NCI-H2227 (cell line): ENCODE measurements around the gene GAD1.

Experiments
- DNase-seq: peaks from one replicate; lab custom pipeline; 2025; ENCODE audit not compliant: unreplicated experiment; lab: John Stamatoyannopoulos, UW

GAD1 gene

DNA sequence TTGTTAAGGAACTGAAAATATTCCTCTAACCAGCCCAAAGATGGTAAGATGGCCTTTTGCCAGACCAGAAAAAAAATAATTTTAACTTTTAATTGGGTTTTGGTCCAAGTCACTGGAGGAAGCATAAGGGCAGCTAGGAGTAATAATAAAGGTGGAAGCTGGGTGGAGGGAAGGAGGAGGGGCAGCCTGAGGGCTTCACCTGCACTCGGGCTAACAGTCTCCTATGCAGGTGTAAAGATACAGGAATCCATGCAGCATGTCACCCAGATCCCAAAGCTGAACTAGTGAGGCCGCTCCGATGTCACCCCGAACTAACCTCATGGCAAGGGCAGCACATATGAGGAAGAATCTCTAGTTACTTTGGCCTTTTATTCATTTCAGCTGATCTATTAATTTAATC lies 75.2 kb downstream of the GAD1 start:
- no peak for DNase-seq

DNA sequence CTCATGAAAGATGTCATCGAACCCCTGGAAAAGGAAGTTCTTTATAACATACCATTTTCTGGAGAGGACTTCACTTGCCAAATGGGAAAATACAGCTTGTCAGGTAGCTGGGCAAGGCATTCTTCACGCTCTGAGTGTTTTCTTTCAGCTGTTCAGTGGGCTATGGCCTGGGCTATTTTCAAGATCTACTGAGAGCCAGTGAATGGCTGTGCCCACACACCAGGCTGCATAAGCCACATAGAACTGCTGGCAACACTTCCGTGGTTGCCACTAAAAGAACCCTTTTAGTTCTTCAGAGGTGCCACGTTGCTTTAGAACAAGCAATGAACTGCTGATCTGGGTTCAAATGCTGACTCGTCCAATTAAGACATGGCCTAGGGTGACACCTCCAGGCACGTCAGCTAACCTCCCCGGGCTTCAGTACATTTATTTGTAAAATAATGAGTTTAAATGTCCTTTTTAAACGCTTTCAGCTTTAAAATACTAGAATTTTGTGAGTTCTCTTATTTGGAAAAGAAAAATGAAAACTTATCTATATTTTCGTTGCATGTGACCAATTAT lies 75.8 kb downstream of the GAD1 start:
- DNase-seq, result no peak

DNA sequence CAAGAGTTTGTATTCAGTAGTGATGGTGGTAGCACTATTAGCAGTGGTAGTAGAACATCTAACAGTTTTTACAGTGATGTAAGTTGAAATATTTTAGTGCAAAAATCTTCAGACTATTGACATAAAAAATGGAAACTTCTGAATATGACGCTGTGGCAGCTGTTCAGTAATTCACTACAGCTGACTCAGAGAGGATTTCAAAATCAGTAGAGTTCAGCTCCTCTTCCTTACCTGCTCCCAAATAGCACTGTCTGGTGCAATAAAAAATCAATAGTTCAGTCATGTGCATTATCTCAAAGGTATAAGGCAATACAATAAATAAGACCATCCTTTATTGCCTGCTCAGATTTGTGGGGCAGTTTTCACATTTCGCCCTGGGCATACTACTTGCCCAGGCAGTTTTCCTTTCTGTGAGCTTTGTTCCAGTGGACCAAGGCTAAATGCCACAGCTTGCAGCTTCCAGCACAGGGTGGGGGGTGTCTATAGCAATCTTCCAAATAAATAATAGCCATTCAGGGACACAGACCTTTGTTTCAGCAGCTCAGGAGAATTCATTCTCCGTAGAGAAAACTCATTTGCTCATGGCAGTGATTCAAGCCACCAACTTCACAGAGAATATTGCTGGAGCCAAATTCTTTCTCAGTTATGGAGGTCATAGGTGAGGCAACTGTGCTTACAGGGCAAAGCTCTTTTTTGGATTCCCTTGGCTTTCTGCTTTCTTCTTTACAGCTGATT lies 78.5 kb downstream of the GAD1 start:
- no peak for DNase-seq

DNA sequence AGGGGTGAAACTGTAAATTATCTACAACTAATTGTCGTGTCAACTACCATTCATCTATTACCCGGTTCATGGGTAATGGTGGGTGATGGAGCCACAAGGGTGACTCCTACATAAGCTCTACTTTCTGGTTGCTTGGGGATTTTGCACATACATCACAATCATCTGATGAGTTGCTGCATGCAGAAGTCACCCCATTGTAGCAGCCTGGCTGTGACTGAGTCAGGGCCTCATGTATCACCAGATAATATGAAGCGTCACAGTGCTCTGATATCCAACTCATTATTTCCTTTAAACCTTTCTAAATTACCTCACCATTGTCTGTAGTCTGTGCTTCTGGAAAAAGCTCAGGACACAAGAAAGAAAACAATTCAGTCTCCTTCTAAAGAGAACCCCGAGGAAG lies 79.9 kb downstream of the GAD1 start:
- no peak for DNase-seq

DNA sequence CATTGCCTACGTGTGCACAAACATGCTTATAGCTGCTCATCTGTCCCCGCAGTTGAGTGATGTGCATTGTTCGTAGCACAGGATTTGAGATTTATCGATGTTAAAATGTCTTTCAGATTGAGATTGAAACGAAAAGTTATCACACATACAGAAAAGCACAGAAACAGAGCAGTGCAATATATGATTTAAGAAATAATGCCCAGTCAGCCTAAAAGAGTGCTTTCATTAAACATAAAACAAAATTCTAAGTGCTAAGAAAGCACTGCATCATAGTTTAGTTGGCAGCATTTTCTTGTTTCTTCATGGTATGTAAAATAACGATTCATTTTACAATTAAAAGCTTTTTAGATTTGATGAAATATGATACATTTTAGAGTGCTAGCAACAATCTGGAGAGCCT lies 80.4 kb downstream of the GAD1 start:
- DNase-seq, result no peak

DNA sequence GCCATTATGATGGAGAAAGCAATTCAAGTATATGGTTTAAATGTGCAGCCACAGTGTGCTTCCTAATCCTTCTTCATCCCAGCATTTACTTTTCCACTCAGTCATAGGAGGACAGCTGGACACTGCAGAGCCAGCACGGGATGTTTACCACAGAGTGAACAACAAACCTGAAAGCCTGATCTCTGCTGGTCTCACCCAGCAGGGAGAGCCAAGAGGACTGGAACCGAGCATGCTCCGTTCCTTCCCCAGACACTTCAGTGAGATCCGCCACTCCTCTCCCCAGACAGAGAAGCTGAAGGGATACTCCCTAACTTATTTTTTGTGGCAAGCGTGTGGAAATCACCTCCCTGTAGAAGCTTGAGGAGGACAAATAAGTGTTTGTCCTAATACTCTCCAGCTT lies 89.2 kb downstream of the GAD1 start:
- no peak for DNase-seq
